Limb (tissue), 2 donors: ENCODE results near the gene COA5.
"Not testable (repeated sequence)": the region's sequence is repeated elsewhere in the genome, so short reads cannot be mapped to it uniquely, and the experiment has no call there.

Experiments used
- DNase-seq, 2 donors: peaks; one replicate each; pipeline ENCODE4 v3.0.0-alpha.2; 2016; ENCODE audit errors: extremely low spot score in 2 of 2

Gene COA5

DNA sequence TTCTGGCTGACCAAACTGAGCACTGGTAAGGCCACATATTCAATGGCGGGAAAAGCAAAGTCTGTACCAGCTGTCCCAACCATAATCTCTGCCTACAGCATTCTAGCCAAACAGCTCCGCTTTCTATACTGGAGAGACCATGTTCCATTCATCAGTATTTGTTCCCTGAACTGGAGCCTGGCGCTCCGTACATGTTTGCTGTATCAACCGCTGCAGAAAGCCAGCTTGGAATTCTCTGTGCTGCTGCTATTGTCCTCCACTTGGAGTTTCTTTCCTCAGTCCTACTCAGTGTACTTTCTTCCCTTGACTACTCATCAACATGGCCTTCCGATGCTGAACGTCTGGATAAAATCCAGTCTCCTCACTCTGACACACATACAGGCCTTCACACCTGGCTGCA is 1.9 kb downstream of the COA5 start:
- DNase-seq: no peak

DNA sequence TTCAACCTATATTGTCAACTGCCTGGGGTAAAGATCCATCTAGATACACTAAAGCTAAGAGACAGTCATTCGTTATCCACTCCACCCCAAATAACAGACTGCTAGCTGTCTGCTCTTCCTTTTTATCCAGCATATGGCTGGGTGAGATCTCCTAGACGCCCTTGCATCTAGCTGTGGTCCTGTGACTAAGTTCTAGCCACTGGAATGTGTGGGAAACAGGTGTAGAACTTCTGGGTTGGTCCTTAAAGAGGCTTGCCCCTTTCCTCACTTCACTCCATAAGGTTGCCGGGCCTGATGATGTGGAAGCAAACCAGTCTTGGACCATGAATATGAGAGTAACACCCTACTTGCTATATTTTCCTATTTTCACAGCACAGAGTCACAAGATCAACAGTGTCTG is 3.2 kb downstream of the COA5 start:
- DNase-seq: no peak

DNA sequence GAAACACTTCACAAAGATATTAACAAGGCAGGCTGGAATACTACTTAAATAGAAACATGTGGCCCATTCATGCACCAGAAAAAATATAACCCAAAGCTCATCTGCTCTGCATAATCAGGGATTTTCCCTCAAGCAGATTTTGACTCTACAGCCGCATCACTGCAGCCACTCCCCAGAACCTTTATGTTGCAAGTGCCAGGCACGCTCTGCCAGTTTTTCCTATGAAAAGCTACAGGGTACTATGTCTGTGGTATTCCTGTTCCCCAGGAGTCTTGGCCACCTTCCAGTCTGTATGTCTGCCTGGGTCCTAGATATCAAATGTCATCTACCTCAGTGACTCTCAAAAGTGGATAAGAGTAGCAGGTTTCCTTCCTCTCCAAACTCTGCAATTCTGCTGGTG is 3.8 kb downstream of the COA5 start:
- no peak for DNase-seq

DNA sequence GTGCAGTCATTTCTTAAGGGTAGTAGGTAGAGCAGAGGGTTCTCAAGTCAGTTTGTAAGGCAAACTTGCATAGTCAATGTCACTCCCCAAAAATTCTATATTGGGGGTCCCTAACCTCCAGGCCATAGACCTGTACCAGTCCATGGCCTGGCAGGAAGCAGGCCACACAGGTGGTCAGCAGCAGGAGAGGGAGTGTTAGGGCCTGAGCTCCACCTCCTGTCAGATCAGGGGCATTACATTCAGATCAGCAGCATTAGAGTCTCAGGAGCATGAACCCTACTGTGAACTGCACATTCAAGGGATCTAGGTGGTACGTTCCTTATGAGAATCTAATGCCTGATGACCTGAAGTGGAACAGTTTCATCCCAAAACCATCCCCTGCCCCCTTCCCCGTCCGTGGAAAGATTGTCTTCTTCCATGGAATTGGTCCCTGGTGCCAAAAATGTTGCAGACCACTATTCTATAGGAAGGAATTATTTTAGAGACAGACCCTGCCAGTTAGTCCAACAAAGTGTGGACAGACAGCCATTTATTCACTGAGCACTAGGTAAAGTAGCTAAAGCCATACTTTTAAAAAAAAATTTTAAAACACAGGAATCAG is 6.7 kb downstream of the COA5 start:
- no peak for DNase-seq

DNA sequence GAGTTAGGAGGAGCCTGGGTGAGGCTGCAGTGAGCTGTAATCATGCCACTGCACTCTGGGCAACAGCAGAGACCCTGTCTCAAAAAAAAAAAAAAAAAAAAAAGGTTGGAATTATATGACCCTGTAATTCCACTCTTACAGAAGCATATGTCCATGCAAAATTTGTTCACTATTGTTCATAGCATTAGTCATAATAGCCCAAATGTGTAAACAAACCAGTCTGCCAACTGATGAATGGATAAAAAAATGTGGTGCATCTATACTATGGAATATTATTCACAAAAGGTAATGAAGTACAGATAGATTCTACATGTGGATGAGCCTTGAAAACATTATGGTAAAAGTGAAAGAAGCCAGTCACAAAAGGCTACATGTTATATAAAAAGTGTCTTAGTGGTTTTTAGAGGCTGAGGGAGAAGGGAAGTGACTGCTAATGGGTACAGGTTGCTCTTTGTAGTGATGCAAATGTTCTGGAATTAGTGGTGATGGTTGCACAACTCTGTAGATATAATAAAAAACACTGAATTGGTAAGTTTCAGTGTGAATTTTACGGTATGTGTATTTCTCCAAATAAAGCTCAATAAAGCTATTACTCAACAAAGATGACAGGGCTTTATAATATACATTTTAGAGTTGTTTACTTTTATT is 9.4 kb downstream of the COA5 start:
- DNase-seq: no peak

DNA sequence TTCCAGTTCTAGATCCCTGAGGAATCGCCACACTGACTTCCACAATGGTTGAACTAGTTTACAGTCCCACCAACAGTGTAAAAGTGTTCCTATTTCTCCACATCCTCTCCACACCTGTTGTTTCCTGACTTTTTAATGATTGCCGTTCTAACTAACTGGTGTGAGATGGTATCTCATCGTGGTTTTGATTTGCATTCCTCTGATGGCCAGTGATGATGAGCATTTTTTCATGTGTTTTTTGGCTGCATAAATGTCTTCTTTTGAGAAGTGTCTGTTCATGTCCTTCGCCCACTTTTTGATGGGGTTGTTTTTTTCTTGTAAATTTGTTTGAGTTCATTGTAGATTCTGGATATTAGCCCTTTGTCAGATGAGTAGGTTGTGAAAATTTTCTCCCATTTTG is 13.6 kb downstream of the COA5 start:
- DNase-seq: not testable (repeated sequence)

DNA sequence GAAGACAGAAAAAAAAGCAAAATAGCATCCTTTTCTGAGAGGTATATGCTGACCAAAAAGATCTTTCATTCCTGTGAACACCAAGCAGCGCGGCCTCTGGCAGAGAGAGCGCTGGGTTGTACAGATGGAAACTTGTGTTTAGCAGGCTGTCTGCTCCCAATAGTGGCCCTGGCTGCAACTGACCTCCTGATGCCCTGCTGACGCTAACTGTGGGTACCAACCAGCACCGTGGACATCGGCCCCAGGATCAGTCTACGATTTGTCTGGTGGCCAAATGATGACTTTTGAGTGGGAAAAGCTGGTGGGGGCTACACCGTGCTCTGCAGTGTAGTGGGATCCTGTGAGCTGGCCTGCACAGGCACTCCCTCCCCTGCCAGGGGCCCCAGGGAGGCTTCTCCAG is 15.7 kb downstream of the COA5 start:
- DNase-seq: no peak

DNA sequence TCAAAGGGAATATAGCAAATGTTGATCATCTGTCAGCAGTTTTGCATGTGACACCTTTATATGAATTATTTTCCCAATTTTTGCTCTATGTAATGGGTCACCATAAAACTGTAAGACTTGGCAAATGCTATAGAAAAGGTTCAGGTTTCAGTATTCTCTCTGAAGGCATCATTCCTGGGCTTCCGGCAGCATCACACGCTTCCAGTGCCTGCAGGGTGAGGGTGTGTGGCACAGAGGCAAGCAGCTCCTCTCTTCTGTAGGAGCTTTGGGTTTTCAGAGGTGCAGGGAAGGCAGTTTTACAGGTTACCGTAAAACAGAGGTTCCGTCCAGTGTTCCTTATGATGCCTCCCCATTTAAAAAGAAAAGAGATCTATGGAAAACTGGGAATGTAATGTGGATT is 18.8 kb downstream of the COA5 start:
- DNase-seq: no peak

DNA sequence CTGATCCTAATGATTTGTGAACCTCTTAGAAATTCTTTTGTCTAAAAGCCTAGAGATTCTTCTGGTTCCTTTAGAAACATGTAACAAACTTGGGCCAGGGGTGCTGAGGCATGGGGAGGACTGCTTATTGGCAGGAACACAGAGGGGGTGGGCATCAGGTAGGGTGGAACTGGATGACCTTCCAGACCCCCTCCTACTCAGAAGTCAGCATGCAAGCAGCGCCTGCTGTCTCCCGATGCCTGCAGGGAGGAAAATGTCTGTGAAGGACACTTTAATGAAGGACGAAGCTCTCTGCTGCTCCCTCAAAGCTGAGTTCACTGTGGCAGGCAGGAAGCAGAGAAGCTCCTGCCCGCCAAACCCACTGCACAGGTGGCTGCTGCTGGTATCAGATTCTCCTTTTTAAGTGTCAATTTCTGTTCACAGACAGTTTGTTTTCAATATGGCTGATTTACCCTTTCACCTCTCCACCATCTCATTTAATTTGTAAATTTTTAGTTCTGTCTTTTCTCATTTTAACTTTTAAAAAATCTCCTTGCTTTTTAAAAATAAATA is 19.4 kb downstream of the COA5 start:
- DNase-seq: no peak

DNA sequence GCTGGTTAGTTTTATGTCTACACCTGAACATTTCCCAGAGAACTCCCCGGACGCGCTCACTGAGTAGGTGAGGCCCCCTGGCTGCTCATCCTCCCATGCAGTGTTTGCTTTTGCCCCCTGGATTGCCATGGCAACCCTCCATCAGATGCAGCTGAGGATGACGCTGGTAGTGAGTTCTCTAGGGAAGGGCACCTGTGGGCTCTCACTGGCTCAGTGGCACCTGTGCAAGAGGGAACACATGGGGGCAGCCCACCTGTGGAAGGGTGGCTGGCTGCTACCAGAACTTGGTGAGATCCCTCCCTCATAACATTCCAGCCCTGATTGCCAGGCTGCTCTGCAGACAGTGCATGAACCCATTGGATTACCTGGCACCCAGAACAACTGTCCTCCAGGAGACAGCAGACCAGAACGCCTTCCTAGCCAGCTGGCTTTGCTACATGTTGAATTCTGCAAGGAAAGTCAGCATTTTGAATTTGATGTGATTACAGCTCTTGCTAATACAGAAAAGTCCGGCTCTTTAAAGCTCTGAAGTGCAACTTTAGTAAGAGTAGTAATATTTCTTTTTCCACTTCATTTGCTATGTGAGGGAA is 21.7 kb downstream of the COA5 start:
- DNase-seq: no peak

DNA sequence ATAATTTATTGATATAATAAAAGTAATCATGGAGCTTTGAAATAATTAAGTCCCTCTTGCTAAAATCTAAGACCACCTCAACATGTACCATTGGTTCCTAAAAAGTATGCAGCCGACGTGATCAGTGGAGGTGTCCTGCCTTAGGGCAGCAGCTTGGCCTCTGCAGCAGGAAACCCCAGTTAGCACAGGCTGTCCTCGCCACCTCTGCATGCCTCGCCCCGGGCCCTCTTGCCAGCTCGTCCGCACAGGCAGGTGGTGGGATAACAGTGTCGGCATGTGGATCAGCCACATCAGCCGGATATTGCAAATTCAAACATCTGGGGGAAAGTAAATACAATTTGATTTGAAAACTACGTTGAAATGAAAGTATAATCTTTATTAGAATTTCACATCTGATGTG is 22.9 kb downstream of the COA5 start:
- no peak for DNase-seq

DNA sequence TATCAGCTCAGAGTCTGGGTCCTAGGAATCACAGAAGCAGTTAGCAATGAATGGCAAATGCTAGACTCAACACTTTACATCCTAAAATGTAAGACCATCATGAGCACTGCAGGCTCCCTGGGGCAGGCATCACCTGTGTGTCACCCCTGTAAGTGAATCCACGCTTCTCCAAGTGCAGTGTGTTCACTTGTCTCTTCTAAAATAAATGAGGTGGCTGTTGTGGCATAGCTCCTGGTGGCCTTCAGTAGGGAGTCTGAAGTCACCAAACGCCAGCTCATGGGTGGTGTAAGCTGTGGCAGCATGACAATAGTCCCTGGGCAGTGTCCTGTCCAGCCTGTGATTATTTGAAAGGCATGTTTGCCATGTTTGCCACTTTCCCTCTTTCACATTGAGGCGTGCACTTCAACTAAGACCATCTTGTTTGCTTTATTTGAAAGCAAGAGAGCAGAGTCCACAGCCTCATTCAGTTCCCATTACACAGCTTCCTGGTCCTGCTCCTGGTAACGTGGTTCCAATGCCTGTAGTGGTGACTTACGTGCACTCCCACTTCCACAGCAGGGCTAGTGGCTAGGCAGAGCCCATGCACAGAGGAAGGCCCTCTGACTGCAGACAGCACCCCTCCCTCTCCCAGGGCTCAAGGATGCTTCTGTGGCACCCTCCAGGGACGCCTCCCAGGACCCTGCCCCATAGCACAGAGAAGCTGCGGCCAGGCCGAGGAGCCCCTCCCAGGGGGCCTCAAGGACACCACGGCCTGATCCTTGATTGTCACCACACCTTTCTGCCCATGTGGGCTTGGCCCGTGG is 24.3 kb downstream of the COA5 start:
- DNase-seq: no peak

DNA sequence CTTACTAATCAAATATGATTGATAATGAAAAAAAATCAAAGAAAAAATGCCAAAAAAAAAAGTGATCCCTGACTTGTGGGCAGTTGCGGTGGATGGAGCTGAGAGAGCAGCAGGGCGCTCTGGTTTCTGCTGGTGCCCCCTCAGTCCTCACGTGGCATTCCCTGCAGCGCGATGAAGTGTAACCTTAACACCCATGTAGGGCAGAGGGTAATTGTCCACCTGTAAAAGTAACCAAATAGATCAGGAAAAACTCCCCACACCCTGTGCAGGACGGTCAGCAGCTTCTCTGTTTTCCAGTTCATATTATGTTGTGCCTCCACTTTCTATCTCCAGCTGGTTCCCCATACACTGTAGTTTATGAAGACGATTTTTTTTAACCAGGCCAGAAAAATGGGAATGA is 25.0 kb downstream of the COA5 start:
- no peak for DNase-seq

DNA sequence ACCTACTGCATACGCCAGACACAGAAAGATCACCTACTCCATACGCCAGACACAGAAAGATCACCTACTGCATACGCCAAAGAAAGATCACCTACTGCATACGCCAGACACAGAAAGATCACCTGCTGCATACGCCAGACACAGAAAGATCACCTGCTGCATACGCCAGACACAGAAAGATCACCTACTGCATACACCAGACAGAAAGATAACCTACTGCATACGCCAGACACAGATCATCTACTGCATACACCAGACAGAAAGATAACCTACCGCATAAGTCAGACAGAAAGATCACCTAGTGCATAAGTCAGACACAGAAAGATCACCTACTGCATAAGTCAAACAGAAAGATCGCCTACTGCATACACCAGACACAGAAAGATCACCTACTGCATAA is 25.8 kb downstream of the COA5 start:
- DNase-seq: no peak

DNA sequence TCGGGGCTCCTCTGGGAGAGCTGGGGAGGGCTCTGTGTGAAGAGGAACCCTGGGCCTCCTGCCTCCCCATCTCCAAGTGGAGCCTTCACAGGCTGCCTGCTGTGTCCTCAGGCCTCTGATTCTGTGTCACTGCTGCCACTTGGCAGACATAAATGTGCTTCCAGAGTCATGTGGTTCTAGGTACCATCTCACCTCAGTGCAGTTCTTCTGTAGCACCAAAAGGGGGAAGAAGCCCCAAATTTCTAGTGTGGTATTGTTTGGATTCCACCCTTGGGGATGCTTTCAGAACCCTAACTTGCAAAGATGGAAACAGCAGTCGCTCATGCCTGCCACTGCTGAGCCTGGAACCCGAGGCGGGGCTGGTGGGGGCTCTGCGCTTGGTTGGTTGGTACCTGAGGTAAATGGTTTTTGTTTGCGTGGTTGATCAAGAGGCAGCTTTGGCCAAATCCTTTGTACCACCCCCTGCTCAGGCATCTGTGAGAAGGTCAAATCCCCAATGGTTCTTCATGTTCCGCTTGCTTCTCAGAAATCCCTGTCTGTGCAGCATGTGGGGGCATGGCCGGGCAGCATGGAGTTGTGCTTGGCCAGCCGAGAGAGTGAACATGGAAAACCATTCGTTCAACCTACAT is 27.5 kb downstream of the COA5 start:
- DNase-seq: no peak

DNA sequence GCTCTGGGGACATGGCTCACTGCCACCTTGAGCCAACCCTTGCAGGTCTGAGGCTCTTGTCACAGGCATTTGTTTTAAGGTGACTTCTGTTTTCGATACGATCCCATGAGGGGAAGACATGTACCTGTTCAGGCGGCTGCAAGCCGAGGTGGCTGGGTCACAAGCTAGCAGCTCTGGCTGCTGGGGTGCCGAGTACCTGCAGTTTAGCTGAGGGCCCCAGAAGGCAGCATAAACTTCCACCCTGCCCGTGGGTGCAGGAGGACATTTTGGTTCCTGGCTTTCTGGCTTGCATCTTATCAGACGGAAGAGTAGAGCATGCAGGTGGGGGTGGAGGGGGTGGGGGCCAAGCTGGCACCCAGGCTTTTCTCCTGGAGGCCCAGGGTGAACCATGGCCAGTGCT is 28.4 kb downstream of the COA5 start:
- no peak for DNase-seq

DNA sequence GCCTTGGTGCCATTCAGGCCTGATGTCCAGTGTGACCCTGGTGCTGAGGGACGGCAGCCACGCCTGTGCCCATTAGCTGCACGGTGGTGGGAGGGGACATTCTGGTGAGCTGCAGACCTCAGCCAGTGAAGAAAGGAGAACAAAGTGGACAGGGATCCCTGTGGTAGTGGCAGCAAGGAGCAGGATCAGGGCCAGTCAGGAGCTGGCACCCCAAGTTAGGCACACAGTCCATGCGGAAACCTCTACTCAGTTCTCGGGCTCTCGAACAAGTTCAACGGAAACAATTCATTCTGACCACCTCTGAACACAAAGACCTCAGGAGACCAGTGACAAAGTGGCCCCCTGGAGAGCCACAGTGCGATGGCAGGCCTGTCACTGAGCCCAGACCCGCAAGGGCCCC is 30.1 kb downstream of the COA5 start:
- DNase-seq: no peak

DNA sequence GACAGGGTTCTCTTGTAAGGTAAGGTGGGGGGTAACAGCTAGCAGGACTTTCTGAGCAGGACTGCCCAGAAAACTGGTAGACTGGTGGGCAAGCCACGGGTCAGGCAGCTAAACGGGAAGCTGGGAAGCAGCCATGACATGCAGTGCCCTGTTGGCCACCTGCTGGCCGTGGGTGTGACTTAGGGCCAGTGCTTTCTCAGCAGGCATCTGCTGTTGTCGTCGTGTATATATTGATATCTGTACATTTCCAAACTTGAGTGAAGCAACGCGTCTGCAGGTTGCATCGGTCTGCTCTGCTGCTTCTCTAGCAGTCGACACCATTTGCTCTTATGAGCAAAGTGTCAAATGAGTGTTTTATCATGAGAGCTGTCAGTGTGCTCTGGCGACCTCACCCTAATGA is 31.0 kb downstream of the COA5 start:
- no peak for DNase-seq

DNA sequence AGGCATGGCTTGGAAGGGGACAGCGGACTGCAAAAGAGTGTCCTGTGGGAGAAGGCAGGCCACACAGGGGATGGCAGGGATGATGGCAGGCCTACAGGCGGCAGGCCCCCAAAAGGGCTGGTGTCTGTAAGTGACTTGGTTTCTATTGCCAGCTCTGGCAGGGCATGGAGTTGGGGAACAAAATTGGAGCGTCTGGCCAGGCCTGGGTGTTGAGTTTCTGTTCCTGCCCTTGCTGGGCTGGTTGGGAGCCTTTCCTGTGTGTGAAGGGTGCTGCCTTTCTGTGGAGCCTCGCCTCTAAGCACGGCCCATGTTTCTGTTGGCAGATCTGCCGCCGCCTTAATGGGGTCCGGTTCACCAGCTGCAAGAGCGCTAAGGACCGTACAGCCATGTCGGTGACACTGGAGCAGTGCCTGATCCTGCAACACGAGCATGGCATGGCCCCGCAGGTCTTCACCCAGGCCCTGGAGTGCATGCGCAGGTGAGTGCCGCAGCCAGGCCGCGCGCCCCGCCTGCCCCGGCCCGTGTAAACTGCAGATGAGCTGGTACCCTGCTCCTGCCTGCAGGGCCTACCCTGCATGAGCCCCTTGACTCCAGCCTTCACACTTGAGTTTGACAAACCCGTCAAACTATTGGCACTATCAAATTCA is 31.5 kb downstream of the COA5 start:
- DNase-seq: no peak

DNA sequence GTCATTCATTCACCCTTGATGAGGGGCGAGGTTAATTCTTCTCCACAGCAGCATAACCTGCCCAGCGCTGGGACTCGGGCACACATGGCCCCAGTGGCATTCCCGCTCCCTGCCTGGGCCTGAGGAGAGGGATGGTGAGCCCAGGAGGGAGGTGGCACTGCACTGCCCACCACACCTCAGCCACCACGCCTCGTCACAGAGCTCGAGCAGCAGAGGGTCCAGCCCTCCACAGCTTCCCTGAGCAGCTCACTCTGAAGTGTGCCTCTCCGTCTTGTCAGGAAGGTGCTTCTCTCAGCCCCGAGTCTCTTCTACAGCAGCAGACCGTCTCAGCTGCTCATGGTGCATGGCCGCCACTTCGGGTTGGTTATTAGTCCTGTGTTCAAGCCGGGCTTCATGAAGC is 34.9 kb downstream of the COA5 start:
- DNase-seq: no peak

DNA sequence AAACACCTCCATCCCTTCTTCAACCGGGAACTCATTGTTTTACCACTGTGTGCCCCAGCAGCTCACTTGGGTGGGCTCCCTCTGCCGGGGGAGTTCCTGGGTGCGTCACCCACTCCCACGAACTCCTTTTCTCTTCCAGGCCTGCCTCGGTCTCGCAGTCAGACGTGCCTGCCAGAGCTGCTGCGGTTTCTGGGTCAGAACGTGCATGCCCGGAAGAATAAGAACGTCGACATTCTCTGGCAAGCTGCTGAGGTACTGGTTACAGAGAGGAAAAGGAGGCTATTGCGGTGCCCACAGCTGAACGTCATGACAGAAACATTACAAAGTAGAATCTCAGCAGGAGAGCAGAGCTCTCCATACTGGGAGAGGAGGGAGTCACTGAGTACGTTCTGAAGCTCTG is 35.6 kb downstream of the COA5 start:
- DNase-seq: no peak
